Stromal cell of bone marrow (primary cell): ENCODE measurements around the gene SLC25A34.
"Not testable (repeated sequence)": the region's sequence is repeated elsewhere in the genome, so short reads cannot be mapped to it uniquely, and the experiment has no call there.

Source experiments
- DNase-seq: peaks from one replicate; pipeline ENCODE4 v3.0.0-alpha.2; 2012; ENCODE audit warnings: low read depth

The SLC25A34 gene

DNA sequence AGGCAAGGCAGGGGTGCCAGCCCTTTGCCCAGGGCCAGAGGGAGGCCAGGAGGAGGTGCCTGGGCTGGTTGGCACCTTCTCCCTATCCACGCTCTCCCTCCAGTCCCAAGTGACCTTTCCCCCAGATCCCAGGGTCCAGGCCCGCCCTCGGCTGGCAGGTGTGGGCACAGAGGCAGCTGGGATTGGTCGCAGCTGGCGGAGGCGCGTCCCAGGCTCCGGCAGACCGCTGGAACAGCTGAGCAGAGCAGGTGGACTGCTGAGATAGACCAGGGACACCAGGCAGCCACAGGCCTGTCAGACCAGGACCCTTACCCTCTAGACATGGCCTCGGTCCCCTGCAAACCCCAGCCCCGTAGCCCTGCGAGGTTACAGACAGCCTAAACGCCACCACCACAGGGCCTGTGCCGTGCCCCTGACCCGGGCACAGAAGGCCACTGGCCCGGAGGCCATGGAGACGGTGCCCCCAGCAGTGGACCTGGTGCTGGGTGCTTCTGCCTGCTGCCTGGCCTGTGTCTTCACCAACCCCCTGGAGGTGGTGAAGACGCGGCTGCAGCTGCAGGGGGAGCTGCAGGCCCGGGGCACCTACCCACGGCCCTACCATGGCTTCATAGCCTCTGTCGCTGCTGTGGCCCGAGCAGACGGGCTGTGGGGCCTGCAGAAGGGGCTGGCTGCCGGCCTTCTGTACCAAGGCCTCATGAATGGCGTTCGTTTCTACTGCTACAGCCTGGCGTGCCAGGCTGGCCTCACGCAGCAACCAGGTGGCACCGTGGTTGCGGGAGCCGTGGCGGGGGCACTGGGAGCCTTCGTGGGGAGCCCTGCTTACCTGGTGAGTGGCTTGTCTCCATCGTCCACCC, at the start of gene SLC25A34:
Gene SLC25A34, plus strand, starts transcription at position 221 of the 854 bp plus-strand sequence. Its CDS starts 228 bp downstream, at position 449.
- DNase-seq = no peak

DNA sequence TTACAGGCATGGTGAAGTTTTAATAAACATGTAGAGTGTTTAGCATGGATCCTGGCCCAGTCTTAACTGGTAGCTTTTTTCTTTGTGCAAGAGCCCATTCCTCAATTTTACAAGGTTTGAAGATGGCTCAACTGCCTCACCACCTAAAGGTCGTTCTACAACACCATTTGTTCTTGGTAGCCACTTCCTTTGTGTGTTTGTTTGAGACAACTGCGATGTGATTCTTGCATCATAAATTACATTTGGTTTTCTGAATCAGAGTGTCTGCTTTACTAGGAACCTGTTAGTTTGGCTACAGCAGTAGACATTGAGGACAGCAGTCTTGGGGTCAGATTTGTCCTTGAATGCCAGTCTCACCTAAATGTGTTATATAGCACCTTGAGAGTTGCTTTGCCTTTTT, 48.6 kb upstream of the SLC25A34 start:
- DNase-seq = no peak

DNA sequence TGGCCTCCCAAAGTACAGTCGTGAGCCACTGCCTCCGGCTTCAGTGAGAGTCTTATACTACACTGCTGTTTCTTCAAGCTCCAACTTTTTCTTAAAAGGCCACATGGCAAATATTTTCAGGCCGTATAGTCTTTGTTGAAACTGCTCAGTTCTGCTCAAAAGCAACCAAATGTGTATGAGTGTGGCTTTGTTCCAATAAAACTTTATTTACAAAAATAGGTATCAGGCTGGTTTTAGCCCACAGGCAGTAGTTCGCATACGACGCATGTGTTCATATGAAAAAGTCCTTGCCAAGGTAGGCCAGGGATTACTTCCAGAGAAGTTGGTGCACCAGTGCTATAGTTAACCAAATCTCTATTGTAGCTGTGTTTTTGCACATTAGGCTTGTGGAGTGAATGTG, 45.7 kb upstream of the SLC25A34 start:
- no peak for DNase-seq

- DNase-seq = no peak
Observed at GRCh38 chr1:15691434-15692032, 44.5 kb upstream of the SLC25A34 start.

DNA sequence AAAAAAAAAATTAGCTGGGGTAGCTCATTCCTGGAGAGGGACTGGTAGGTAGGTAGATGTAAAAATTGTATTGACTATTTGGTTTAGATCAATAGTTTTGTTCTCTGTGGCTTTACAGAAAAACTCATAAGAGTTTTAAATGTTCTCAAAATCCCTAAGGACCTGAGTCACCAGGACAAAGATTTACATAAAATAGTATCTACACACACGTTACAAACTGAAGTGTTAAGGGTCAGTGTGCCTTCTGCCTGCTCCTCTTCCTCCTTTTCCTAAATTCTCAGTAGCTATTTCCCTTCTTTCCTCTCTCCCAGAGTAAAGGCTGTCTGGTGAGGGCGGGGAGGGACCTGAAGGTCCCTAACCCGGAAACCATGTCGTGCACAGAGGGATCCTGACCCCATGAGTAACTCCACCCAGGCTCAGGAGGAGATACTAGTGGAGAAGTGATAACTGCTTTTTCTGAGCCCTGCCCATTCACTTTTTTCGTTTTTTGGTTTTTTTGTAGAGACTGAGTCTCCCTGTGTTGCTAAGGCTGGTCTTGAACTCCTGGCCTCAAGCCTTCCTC, 43.9 kb upstream of the SLC25A34 start:
- no peak for DNase-seq

DNA sequence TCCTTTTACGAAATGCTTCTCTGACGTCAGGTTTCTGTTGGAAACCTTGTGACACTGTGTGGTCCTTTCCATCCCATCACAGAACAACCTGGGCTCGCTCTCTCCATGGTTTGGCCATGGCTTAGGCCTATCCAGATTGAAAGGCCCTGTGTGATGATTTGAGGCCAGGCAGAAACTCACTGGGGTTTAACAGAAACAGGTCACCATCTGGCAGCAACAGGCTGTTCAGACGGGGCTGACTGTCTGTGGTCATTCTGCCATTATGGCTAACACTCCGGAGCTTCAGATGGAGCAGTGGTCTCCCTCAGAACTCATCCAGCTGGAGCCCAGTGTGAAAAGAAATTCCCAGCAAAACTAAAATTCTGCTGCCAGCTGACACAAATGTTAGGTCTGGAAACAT, 42.7 kb upstream of the SLC25A34 start:
- no peak for DNase-seq

GRCh38 chr1:15696956-15697521, 39.0 kb upstream of the SLC25A34 start:
- no peak for DNase-seq

DNA sequence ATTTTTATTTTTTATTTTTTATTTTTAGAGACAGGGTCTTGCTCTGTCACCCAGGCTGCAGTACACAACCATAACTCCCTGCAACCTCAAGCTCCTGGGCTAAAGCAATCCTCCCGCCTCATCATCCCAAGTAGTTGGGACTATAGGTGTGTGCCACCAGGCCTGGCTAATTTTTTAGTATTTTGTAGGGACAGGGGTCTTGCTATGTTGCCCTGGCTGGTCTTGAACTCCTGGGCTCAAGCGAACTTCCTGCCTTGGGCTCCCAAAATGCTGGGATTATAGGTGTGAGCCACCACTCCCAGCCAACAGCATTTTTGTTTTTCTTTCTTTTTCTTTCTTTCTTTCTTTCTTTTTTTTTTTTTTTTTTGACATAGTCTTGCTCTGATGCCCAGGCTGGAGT, 37.9 kb upstream of the SLC25A34 start:
- no peak for DNase-seq

DNA sequence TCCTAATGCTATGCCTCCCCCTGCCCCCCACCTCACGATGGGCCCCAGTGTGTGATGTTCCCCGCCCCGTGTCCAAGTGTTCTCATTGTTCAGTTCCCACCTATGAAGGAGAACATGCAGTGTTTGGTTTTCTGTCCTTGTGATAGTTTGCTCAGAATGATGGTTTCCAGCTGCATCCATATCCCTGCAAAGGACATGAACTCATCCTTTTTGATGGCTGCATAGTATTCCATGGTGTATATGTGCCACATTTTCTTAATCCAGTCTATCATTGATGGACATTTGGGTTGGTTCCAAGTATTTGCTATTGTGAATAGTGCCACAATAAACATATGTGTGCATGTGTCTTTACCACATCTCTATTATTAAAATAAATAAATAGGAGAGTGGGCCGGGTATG, 36.7 kb upstream of the SLC25A34 start:
- not testable (repeated sequence) for DNase-seq

DNA sequence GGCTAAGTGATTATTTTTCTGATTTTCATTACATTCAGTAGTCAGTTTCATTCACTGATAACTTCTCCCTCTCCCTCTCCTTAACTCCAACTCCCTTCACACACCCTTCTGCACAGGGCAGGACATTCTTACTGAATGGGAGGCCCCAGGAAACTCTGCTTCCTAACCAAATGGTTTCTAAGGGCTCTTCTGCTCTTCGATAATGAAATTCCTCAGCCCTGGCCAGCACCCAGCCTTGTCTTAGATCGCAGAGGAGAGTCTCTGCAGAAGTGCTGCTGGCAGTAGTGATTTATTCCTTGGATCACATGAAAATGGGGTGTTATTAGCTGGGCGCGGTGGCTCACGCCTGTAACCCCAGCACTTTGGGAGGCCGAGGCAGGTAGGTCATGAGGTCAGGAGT, 35.5 kb upstream of the SLC25A34 start:
- no peak for DNase-seq

GRCh38 chr1:15701784-15702183, 34.3 kb upstream of the SLC25A34 start:
- DNase-seq = no peak

- no peak for DNase-seq
Observed at GRCh38 chr1:15702722-15703550, 33.1 kb upstream of the SLC25A34 start.

GRCh38 chr1:15703562-15703961, 32.5 kb upstream of the SLC25A34 start:
- DNase-seq = peak; percentile 98

DNA sequence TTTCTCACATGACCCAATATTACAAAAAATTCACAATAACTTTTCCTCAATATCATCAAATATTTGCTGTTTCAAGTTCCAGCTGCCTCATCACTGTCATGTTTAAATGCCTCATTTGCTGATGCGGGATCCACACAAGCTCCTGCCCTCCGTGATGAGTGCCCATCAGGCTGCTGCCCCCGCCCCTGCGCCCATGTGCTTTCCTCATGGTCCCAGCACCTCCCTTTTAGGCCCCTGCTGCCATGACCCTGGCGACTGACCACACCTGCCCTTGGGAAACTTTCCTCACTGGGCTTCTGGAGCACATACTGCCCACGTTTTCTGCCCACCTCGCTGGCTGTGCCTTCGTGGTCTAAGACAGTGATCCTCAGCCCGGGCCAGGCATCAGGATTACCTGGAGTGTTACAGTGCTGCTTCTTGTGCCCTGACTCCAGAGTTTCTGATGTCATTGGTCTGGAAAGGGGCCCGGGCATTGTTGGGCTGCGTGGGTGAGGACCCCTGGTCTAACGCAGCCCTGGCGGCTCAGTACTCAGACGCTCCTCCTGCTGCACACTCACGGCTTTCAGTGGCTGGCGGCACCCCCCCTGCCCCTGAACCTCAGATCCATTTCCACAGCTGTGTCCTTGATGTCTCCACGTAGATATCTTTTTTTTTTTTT, 31.4 kb upstream of the SLC25A34 start:
- no peak for DNase-seq

DNA sequence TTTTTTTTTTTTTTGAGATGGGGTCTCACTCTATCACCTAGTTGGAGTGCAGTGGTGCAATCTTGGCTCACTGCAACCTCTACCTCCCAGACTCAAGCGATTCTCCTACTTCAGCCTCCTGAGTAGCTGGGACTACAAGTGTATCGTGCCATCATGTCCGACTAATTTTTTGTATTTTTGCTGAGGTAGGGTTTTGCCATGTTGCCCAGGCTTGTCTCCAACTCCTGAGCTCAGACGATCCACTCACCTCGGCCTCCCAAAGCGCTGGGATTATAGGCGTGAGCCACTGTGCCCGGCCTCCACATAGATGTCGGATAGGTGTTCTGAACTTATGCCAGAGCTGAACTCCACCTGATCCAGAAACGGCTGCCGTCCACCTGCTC, 30.9 kb upstream of the SLC25A34 start:
- no peak for DNase-seq

DNA sequence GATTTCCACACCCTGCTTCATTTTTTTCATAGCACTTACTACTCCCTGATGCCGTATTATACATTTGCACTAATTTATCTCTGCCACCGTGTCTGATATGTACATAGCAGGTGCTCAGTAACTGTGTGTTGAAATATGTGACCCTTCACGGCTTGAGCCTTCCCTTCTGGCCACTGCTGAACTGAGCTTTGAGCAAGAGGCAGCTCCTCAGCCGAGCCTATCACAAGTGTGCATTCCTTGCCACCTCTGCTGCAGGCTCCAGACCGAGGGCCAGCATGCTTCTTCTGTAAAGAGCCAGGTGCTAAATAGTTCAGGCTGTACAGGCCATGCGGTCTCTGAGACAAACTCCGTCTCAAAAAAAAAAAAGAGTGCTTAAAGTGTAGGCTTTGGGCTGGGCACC, 29.3 kb upstream of the SLC25A34 start:
- no peak for DNase-seq

- DNase-seq = no peak
Observed at GRCh38 chr1:15707239-15707925, 28.7 kb upstream of the SLC25A34 start.

- no peak for DNase-seq
Observed at GRCh38 chr1:15708486-15709137, 27.4 kb upstream of the SLC25A34 start.

GRCh38 chr1:15709226-15709625, 26.8 kb upstream of the SLC25A34 start:
- DNase-seq = no peak

GRCh38 chr1:15712168-15712567, 23.9 kb upstream of the SLC25A34 start:
- no peak for DNase-seq
